Lower leg skin (tissue), 3 donors: Measurements from ENCODE around the gene CNTNAP1.

Experiments
- POLR2A ChIP-seq, 2 donors: fragments of 450-650 bp; IDR thresholded peaks; one replicate each; pipeline ENCODE4 v1.6.1; 2016 to 2017; ENCODE audit warnings: antibody characterized with exemption in 2 of 2, mild to moderate bottlenecking in 1 of 2, moderate library complexity in 1 of 2
- TF ChIP-seq, protein P1 (sequence below), 3 donors: fragments of 450-650 bp; IDR thresholded peaks; one replicate each; pipeline ENCODE4 v1.5.1; 2016; ENCODE audit warnings: antibody characterized with exemption in 3 of 3, mild to moderate bottlenecking in 3 of 3, moderate library complexity in 2 of 3

DNA sequence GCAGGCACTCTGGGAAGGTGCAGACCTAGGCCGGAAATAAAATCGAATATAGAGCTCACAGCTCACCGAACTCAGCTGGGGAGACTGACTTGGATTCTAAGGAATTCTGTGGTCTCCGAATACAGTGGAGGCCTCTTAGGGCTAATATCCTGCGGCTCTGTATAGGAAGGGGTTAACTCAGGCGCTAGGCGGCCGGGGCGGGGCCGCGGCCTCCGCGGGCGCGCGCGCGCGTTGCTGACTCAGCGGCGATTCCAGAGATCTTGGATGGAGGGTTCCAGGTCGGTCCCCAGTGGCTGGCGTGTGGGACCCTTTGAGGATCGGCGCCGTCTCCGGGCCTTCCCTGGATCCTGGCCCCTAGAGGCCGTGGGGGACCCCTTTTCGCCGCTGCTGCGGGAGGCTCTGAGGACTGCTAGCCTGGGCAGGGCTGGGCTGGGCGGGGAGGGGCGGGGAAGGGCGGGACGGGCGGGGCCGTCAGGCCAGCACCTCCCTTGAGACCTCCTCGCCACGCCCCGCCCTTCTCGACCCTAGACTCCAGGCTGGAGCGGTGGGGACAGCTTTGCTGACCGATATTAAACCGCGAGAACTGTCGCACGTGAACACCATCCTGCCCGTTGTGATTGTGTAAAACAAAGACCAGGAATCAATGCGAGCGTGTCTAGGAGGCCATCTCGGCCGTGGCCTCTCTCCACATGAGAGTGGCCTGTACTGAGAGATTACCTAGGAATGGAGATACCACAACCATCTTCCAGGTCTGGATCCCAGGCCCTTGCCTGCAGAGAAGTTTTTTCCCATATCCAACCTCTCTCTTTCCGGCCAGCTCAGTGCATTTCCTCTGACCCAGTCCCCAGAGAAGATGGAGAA is 4.2 kb upstream of the CNTNAP1 start:
- TF ChIP-seq, protein P1, sequence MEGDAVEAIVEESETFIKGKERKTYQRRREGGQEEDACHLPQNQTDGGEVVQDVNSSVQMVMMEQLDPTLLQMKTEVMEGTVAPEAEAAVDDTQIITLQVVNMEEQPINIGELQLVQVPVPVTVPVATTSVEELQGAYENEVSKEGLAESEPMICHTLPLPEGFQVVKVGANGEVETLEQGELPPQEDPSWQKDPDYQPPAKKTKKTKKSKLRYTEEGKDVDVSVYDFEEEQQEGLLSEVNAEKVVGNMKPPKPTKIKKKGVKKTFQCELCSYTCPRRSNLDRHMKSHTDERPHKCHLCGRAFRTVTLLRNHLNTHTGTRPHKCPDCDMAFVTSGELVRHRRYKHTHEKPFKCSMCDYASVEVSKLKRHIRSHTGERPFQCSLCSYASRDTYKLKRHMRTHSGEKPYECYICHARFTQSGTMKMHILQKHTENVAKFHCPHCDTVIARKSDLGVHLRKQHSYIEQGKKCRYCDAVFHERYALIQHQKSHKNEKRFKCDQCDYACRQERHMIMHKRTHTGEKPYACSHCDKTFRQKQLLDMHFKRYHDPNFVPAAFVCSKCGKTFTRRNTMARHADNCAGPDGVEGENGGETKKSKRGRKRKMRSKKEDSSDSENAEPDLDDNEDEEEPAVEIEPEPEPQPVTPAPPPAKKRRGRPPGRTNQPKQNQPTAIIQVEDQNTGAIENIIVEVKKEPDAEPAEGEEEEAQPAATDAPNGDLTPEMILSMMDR (IDR thresholded peaks at IDR 0.05): no peak
- no peak for TF ChIP-seq POLR2A (IDR thresholded peaks at IDR 0.05)
